Measurements from ENCODE around the gene OR2A42. TPM values are rescaled to one million over a fixed set of nuclear protein-coding genes. Genes with fewer than 3 reads are reported as not detected.
"Not testable (repeated sequence)": the region's sequence is repeated elsewhere in the genome, so short reads cannot be mapped to it uniquely, and the experiment has no call there.

OR2A42 gene
- total and polyA plus RNA-seq, 2 donors (not counting 3 experiments of a cell fraction or from before 2014, with no cell fraction given): not detected

GRCh38 chr7:144187848-144188247 lies 51.6 kb downstream of the OR2A42 start:
- BruUV-seq (replicated peaks); H3K79me2 ChIP-seq (ENCODE audit: control insufficient read depth, insufficient read depth, low read length); H3K36me3 ChIP-seq (ENCODE audit: control insufficient read depth in 2 of 2, extremely low read depth in 1 of 2, insufficient read depth in 2 of 2, low read length in 2 of 2); H3K27me3 ChIP-seq (ENCODE audit: control insufficient read depth in 2 of 2, insufficient read depth in 2 of 2, low read length in 2 of 2); H3K9ac ChIP-seq (replicated peaks; ENCODE audit: extremely low read depth, insufficient read depth, low read length); H3K9me1 ChIP-seq (replicated peaks; ENCODE audit: control insufficient read depth, extremely low read depth, insufficient read depth, low read length); H2AFZ ChIP-seq (ENCODE audit: low read depth, low read length); H3K9me3 ChIP-seq (replicated peaks; ENCODE audit: control insufficient read depth, insufficient read depth, low read length); DNase-seq (ENCODE audit: low read depth, low spot score); dilution Hi-C loops (cut with MboI; ENCODE audit: extremely low pct_ligation_motif_present, low sequenced_read_pairs); H4K20me1 ChIP-seq (replicated peaks; ENCODE audit: control insufficient read depth, extremely low read depth, insufficient read depth, low read length); H3K4me1 ChIP-seq (ENCODE audit: control insufficient read depth, extremely low read depth, insufficient read depth, low read length); intact Hi-C loops (cut with micrococcal nuclease); FAIRE-seq; H3K4me2 ChIP-seq (ENCODE audit: insufficient read depth, low read length); H3K4me3 ChIP-seq (replicated peaks in 1 of 3; ENCODE audit: insufficient read depth in 1 of 3, low read depth in 1 of 3, low read length in 3 of 3); H3K27ac ChIP-seq (ENCODE audit: insufficient read depth, low read depth, low read length); POLR2A ChIA-PET; CTCF ChIA-PET: not testable (repeated sequence)

DNA sequence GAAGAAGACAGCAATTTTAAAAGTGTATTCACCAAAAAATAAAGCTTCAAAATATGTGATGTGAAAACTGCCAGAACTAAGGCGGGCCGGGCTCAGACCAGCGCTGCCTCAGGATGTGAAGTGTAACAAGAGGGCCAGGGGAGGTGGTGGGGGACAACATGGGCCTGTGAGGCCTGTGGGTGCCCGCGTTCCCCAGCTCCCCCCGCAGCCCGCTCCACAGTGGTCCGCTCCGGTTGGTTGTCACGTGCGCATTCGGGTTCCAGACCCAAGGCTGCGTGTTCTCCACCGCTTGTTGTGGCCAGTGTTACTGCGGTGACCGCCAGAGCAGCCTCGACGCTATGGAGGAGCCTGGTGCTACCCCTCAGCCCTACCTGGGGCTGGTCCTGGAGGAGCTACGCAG lies 56.2 kb downstream of the OR2A42 start, which contains the start of gene CTAGE4:
Gene CTAGE4, plus strand, starts transcription at position 301 of the 400 bp plus-strand sequence. Its CDS starts 38 bp downstream, at position 339.
- BruUV-seq (replicated peaks); FAIRE-seq; H3K4me1 ChIP-seq (ENCODE audit: control insufficient read depth, extremely low read depth, insufficient read depth, low read length); POLR2A ChIA-PET; H3K4me2 ChIP-seq (ENCODE audit: insufficient read depth, low read length); H3K9ac ChIP-seq (replicated peaks; ENCODE audit: extremely low read depth, insufficient read depth, low read length); H3K27me3 ChIP-seq (ENCODE audit: control insufficient read depth in 2 of 2, insufficient read depth in 2 of 2, low read length in 2 of 2); H3K27ac ChIP-seq (ENCODE audit: insufficient read depth, low read depth, low read length); DNase-seq (ENCODE audit: low read depth, low spot score); H3K36me3 ChIP-seq (ENCODE audit: control insufficient read depth in 2 of 2, extremely low read depth in 1 of 2, insufficient read depth in 2 of 2, low read length in 2 of 2); H3K79me2 ChIP-seq (ENCODE audit: control insufficient read depth, insufficient read depth, low read length); CTCF ChIA-PET; H3K4me3 ChIP-seq (replicated peaks in 1 of 3; ENCODE audit: insufficient read depth in 1 of 3, low read depth in 1 of 3, low read length in 3 of 3); H3K9me3 ChIP-seq (replicated peaks; ENCODE audit: control insufficient read depth, insufficient read depth, low read length); H3K9me1 ChIP-seq (replicated peaks; ENCODE audit: control insufficient read depth, extremely low read depth, insufficient read depth, low read length); intact Hi-C loops (cut with micrococcal nuclease); dilution Hi-C loops (cut with MboI; ENCODE audit: extremely low pct_ligation_motif_present, low sequenced_read_pairs); H4K20me1 ChIP-seq (replicated peaks; ENCODE audit: control insufficient read depth, extremely low read depth, insufficient read depth, low read length); H2AFZ ChIP-seq (ENCODE audit: low read depth, low read length): not testable (repeated sequence)

- CTCF ChIA-PET; H3K9ac ChIP-seq (replicated peaks; ENCODE audit: extremely low read depth, insufficient read depth, low read length); H3K9me1 ChIP-seq (replicated peaks; ENCODE audit: control insufficient read depth, extremely low read depth, insufficient read depth, low read length); H3K27ac ChIP-seq (ENCODE audit: insufficient read depth, low read depth, low read length); dilution Hi-C loops (cut with MboI; ENCODE audit: extremely low pct_ligation_motif_present, low sequenced_read_pairs); H3K9me3 ChIP-seq (replicated peaks; ENCODE audit: control insufficient read depth, insufficient read depth, low read length); intact Hi-C loops (cut with micrococcal nuclease); H4K20me1 ChIP-seq (replicated peaks; ENCODE audit: control insufficient read depth, extremely low read depth, insufficient read depth, low read length); H3K4me2 ChIP-seq (ENCODE audit: insufficient read depth, low read length); H3K4me3 ChIP-seq (replicated peaks in 1 of 3; ENCODE audit: insufficient read depth in 1 of 3, low read depth in 1 of 3, low read length in 3 of 3); BruUV-seq (replicated peaks); H2AFZ ChIP-seq (ENCODE audit: low read depth, low read length); DNase-seq (ENCODE audit: low read depth, low spot score); FAIRE-seq; H3K36me3 ChIP-seq (ENCODE audit: control insufficient read depth in 2 of 2, extremely low read depth in 1 of 2, insufficient read depth in 2 of 2, low read length in 2 of 2); H3K79me2 ChIP-seq (ENCODE audit: control insufficient read depth, insufficient read depth, low read length); H3K4me1 ChIP-seq (ENCODE audit: control insufficient read depth, extremely low read depth, insufficient read depth, low read length); POLR2A ChIA-PET; H3K27me3 ChIP-seq (ENCODE audit: control insufficient read depth in 2 of 2, insufficient read depth in 2 of 2, low read length in 2 of 2): not testable (repeated sequence)
These were observed 60.3 kb downstream of the OR2A42 start for GRCh38 chr7:144179165-144179479.

All from endothelial cell of umbilical vein (primary cell).